ENCODE measurements around the gene RHO. TPM values are rescaled to one million over a fixed set of nuclear protein-coding genes. Genes with fewer than 3 reads are reported as not detected.

RHO gene
- total RNA-seq, 1 experiment from 2014 or later = not detected

GRCh38 chr3:129553719-129554118, 25.3 kb downstream of the RHO start:
- no peak for DNase-seq (ENCODE audit: low read depth, low spot score)
- no peaks in the 10 kb centered on the region for H3K79me2 ChIP-seq (ENCODE audit: insufficient read depth, low read length)
- no peaks in the 10 kb centered on the region for H3K9me2 ChIP-seq (ENCODE audit: insufficient read depth)
- peaks cover 0 to 6% of the 10 kb centered on the region in 2 experiments; a peak in 1 of 4 replicates for H3K4me1 ChIP-seq (ENCODE audit: control insufficient read depth in 1 of 2, insufficient read depth in 2 of 2, low read length in 2 of 2)
- intact Hi-C loops (cut with micrococcal nuclease) = no loop called here
- no peak overlapping the region for H2AFZ ChIP-seq (ENCODE audit: low read depth, low read length, poor library complexity, severe bottlenecking)
- no peak overlapping the region for H3K4me3 ChIP-seq (replicated peaks in 1 of 2; ENCODE audit: low read depth in 1 of 2, low read length in 2 of 2)
- ChIA-PET RAD21 (ENCODE audit: low non-redundant PET in 1 of 2, low total read pairs in 2 of 2, uncharacterized antibody in 2 of 2, unreplicated experiment in 2 of 2) (no interaction called here), POLR2A (no interaction called here), CTCF (no interaction called here)
- BruUV-seq (replicated peaks) = no TSS peak
- no peak overlapping the region for H3K27ac ChIP-seq (ENCODE audit: low read depth, low read length)
- TF ChIP-seq SIN3A (IDR thresholded peaks at IDR 0.05; ENCODE audit: low read depth) = no peak
- TF ChIP-seq FOSL1 (IDR thresholded peaks at IDR 0.05; ENCODE audit: low read depth) = no peak
- TF ChIP-seq CBX3 (IDR thresholded peaks at IDR 0.05; ENCODE audit: low read depth) = no peak
- TF ChIP-seq SRF (IDR thresholded peaks at IDR 0.05; ENCODE audit: low read depth) = no peak
- TF ChIP-seq, protein P1, sequence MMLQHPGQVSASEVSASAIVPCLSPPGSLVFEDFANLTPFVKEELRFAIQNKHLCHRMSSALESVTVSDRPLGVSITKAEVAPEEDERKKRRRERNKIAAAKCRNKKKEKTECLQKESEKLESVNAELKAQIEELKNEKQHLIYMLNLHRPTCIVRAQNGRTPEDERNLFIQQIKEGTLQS (IDR thresholded peaks at IDR 0.05) = no peak
- TF ChIP-seq ZFX (IDR thresholded peaks at IDR 0.05) = no peak
- TF ChIP-seq YY1 (IDR thresholded peaks at IDR 0.05; ENCODE audit: extremely low read depth, insufficient replicate concordance, low read depth, low read length) = no peak
- TF ChIP-seq, protein P2, sequence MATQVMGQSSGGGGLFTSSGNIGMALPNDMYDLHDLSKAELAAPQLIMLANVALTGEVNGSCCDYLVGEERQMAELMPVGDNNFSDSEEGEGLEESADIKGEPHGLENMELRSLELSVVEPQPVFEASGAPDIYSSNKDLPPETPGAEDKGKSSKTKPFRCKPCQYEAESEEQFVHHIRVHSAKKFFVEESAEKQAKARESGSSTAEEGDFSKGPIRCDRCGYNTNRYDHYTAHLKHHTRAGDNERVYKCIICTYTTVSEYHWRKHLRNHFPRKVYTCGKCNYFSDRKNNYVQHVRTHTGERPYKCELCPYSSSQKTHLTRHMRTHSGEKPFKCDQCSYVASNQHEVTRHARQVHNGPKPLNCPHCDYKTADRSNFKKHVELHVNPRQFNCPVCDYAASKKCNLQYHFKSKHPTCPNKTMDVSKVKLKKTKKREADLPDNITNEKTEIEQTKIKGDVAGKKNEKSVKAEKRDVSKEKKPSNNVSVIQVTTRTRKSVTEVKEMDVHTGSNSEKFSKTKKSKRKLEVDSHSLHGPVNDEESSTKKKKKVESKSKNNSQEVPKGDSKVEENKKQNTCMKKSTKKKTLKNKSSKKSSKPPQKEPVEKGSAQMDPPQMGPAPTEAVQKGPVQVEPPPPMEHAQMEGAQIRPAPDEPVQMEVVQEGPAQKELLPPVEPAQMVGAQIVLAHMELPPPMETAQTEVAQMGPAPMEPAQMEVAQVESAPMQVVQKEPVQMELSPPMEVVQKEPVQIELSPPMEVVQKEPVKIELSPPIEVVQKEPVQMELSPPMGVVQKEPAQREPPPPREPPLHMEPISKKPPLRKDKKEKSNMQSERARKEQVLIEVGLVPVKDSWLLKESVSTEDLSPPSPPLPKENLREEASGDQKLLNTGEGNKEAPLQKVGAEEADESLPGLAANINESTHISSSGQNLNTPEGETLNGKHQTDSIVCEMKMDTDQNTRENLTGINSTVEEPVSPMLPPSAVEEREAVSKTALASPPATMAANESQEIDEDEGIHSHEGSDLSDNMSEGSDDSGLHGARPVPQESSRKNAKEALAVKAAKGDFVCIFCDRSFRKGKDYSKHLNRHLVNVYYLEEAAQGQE (IDR thresholded peaks at IDR 0.05; ENCODE audit: low read depth) = no peak
- TF ChIP-seq EZH2phosphoT487 (IDR thresholded peaks at IDR 0.05; ENCODE audit: borderline replicate concordance) = no peak
- no peak for TF ChIP-seq EGR1 (IDR thresholded peaks at IDR 0.05; ENCODE audit: low read depth)
- TF ChIP-seq ZBTB33 (IDR thresholded peaks at IDR 0.05; ENCODE audit: extremely low read depth, insufficient replicate concordance, low read length) = no peak
- no peak overlapping the region for H3K9ac ChIP-seq (ENCODE audit: low read length)
- H3K36me3 ChIP-seq (ENCODE audit: control insufficient read depth in 1 of 2, insufficient read depth in 2 of 2, low read length in 2 of 2) = no peaks in the 10 kb centered on the region
- no peaks in the 10 kb centered on the region for H3K27me3 ChIP-seq (ENCODE audit: insufficient read depth, low read length)
- peak; percentile 59 for ATAC-seq
- no peaks in the 10 kb centered on the region for H4K20me1 ChIP-seq (ENCODE audit: insufficient read depth)
- no peaks in the 10 kb centered on the region for H3K9me3 ChIP-seq (ENCODE audit: control insufficient read depth in 1 of 2, insufficient read depth in 1 of 2, low read depth in 1 of 2, low read length in 2 of 2)
- 0 out of 2 replicates have a peak overlapping the region, but pooled peaks have one; percentile 11 for H3K4me2 ChIP-seq (ENCODE audit: low read length)

Measured in HCT116 (cell line).